GM18526 (cell line): Measurements from ENCODE around the gene DHRS3.

Experiments used
- POLR2A ChIP-seq: IDR thresholded peaks from 3 replicates; pipeline ENCODE4 v1.6.1; 2011; ENCODE audit not compliant: insufficient read length; ENCODE audit errors: extremely low read depth

Gene DHRS3

DNA sequence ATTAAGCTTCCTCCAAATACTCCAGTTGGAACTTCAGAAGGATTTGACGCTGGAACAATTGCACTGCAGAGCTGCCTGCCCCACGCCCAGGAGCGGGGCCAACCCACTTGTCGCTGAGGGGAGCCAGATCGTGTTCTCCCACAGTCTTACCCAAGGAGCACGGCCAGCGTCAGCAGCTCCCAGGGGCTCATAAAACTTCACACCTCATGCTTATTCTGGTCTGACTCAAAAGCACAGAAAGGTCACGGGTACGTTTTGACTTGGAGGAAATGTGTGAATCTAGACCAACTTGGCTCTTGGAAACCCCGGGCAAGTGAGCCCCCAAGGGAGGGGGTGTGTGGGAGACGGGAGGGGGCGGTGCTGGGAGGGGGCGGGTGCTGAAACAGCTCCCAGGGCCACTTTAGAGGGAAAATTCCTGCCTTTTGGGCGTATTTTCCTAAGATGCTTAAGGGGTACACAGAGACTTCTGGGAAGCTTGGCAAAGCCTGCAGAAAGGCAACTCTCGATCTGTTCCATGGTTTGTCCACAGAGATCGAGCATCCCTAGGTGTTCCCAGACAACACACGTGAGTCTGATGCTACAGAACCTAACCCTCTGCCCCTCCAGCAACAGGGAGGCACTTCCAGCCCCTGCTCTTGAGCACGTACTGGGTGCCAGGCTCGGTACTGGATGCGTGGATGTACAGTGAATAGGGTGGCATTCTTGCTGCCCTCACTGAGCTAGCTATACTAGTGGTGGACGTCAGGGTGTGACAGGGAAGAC is 98.9 kb downstream of the DHRS3 start:
- no peak for TF ChIP-seq POLR2A
